Endothelial cell (in vitro differentiated cells): Measurements from ENCODE around the gene OPALIN. TPM values are rescaled to one million over a fixed set of nuclear protein-coding genes. Genes with fewer than 3 reads are reported as not detected.
A peak's percentile ranks its signal among the peaks of the same experiment; 100 is the strongest.

Source experiments
- DNase-seq: peaks from one replicate; pipeline ENCODE4 v3.0.0; 2021; ENCODE audit warnings: low spot score
- H3K27ac Mint-ChIP-seq: one replicate; pipeline ENCODE4 v1.8.0; 2021; ENCODE audit warnings: mixed read lengths, inconsistent platforms; ENCODE audit not compliant: unreplicated experiment
- H3K27me3 Mint-ChIP-seq: one replicate; pipeline ENCODE4 v1.8.0; 2021; ENCODE audit warnings: mild to moderate bottlenecking, moderate library complexity, mixed read lengths, inconsistent platforms; ENCODE audit not compliant: unreplicated experiment
- H3K36me3 Mint-ChIP-seq: one replicate; pipeline ENCODE4 v1.8.0; 2021; ENCODE audit warnings: mild to moderate bottlenecking, low read depth, mixed read lengths, inconsistent platforms; ENCODE audit not compliant: unreplicated experiment
- H3K4me1 Mint-ChIP-seq: one replicate; pipeline ENCODE4 v1.8.0; 2021; ENCODE audit warnings: mild to moderate bottlenecking, mixed read lengths, inconsistent platforms; ENCODE audit not compliant: unreplicated experiment
- H3K4me3 Mint-ChIP-seq: one replicate; pipeline ENCODE4 v1.8.0; 2021; ENCODE audit warnings: mild to moderate bottlenecking, mixed read lengths, inconsistent platforms; ENCODE audit not compliant: unreplicated experiment
- H3K9me3 Mint-ChIP-seq: one replicate; pipeline ENCODE4 v1.8.0; 2021; ENCODE audit warnings: mixed read lengths, inconsistent platforms; ENCODE audit not compliant: unreplicated experiment
- total RNA-seq: library from RNA; stranded (reverse); fragmentation: NEBNext Ultra II Directional; extraction: Animal tissue kit (Norgen Biotek cat#: 25700); gene quantifications from one replicate; pipeline ENCODE4 v1.2.1, GENCODE V29; 2021; ENCODE audit not compliant: unreplicated experiment
- TF ChIP-seq, protein P1 (sequence below): fragments of 200-600 bp; sonication (generic); IDR thresholded peaks from one replicate; pipeline ENCODE4 v1.5.0; 2021; ENCODE audit warnings: antibody characterized with exemption; ENCODE audit not compliant: unreplicated experiment

The OPALIN gene
- total RNA-seq, 1 donor from 2014 or later = not detected

DNA sequence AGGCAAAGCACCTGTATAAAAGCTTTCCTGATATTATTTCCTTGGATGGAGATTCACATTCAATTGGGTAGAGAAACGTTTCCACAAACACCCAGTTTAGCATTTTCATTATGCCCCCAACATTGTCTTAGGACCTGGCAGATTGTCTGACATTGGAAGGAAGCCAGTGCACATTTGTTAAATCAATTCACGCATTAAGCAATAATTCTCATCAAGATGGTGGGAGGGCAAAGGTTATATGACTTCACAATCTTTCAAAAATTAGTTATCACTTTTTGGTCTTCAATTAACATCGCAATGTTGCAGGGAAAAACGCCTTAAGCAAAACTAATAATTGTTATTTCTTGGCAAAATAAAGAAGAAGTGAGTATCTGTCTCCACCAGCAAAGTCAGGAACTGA is 16.4 kb downstream of the OPALIN start:
- DNase-seq = no peak
- H3K4me1 Mint-ChIP-seq = peaks cover 4% of the 10 kb centered on the region
- no peaks in the 10 kb centered on the region for H3K27me3 Mint-ChIP-seq
- peaks cover 5% of the 10 kb centered on the region for H3K9me3 Mint-ChIP-seq
- no peak overlapping the region for H3K4me3 Mint-ChIP-seq
- TF ChIP-seq, protein P1, sequence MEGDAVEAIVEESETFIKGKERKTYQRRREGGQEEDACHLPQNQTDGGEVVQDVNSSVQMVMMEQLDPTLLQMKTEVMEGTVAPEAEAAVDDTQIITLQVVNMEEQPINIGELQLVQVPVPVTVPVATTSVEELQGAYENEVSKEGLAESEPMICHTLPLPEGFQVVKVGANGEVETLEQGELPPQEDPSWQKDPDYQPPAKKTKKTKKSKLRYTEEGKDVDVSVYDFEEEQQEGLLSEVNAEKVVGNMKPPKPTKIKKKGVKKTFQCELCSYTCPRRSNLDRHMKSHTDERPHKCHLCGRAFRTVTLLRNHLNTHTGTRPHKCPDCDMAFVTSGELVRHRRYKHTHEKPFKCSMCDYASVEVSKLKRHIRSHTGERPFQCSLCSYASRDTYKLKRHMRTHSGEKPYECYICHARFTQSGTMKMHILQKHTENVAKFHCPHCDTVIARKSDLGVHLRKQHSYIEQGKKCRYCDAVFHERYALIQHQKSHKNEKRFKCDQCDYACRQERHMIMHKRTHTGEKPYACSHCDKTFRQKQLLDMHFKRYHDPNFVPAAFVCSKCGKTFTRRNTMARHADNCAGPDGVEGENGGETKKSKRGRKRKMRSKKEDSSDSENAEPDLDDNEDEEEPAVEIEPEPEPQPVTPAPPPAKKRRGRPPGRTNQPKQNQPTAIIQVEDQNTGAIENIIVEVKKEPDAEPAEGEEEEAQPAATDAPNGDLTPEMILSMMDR = no peak
- H3K27ac Mint-ChIP-seq = no peak overlapping the region
- peaks cover 4% of the 10 kb centered on the region for H3K36me3 Mint-ChIP-seq

DNA sequence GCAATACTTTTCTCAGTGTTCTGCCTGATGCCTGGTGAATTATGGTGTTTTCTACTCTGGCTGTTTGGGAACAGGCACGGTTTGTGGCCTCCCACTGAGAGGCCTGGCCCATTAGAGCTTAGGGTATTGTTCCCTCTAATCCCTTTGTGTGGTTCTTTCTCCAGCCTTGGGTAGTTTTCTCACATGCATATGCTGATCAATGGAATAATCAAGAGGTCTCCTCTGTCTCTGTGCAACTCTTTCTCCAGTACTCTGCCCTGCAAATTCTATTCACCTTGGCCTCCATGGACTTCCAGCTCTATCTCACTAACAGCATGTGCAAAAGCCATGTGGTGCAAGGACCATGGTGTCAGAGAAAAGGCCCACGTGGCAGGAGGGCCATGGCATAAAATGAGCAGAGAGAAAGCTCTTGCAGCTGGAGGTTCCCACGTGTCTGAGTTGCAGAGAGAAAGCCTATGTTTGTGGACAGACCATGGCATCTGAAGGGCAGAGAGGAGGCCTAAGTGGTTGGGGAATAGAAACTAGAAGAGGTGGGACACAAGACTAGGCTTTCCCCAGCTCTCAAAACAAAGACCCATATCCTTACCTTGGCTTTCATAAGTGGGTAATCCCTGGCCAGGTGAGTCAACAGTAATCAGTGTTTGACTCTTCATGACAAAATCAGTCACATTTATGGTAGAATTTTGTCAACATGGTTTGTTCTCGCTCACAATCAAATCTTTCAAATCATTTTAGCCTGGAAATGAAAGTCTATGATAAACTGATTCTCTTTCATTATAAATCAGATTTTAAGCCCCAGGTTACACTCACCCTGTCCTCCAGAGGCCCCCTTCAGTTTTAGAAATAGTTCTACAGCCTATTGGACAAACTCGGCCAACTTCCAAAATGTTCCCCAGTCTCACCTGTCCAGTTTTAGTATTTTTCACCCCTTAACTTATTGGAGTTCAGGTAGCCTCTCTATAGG is 17.3 kb downstream of the OPALIN start:
- H3K27me3 Mint-ChIP-seq = no peaks in the 10 kb centered on the region
- peaks cover 4% of the 10 kb centered on the region for H3K4me1 Mint-ChIP-seq
- H3K36me3 Mint-ChIP-seq = peaks cover 4% of the 10 kb centered on the region
- TF ChIP-seq, protein P1 = no peak
- no peak for DNase-seq
- no peak overlapping the region for H3K27ac Mint-ChIP-seq
- peaks cover 5% of the 10 kb centered on the region for H3K9me3 Mint-ChIP-seq
- H3K4me3 Mint-ChIP-seq = no peak overlapping the region

DNA sequence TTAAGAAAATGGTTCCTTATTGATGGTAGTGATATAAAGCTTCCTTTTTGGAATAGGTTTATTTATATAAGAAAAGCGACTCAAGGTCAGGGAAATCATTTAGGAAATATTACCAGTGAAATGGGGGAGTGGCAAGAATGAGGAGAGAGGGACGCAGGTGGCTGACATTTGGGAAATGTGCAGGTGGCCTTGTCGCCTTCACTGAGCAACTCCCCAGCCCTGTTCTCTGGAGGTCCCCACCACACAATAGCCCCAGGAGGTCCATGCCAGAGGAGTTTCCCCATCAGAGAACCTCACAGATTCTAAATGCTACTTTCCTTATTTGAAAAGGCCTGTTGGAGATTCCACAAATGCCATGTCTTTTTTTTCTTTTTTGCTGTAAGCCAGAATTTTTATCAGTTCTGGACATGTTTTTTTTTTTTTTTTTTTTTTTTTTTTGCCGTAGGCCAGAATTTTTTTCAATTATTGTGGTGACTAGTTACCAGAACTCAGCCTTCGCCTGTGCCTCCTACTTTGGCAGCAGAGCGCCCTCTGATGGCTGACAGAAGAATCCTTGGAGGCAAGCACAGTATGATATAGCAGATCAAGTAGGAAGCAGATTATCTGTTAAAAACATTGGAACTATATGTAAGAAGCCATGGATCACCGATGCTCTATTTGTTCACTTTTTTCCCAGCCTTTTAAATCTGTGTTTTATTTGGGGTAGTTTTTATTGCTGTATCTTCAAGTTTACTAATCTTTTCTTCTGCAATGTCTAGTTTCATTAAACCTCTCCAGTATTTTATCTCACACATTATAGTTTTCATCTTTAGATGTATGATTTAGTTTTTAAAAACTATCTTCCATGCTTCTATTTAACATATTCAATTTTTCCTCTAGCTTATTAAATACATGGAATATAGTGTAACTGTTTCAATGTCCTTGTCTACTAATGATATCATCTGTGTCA is 18.6 kb downstream of the OPALIN start:
- Mint-ChIP-seq H3K27me3 (no peaks in the 10 kb centered on the region), H3K36me3 (peaks cover 4% of the 10 kb centered on the region), H3K4me1 (peaks cover 4% of the 10 kb centered on the region), H3K27ac (no peak overlapping the region), H3K9me3 (peaks cover 5% of the 10 kb centered on the region), H3K4me3 (no peak overlapping the region)
- TF ChIP-seq, protein P1 = peak; percentile 54
- peak; percentile 77 for DNase-seq

DNA sequence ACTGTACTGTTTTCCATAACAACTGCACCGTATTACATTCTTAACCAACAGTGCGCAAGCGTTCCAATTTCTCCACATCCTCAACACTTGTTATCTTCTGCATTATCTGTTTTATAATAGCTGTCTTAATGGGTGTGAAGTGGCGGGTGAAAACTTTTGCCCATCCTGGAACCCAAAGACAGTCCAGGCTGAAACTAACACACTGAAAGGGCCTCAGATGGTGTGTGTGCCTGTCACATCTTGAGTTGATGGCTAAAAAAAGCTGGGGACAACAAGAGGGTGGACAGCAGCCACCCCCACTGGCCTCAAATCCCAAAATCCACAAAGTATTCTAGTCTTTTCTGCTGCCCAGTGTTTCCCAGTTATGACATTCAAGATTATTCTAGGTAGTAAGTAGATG is 19.4 kb downstream of the OPALIN start:
- DNase-seq = no peak
- Mint-ChIP-seq H3K4me1 (peaks cover 2% of the 10 kb centered on the region), H3K36me3 (no peaks in the 10 kb centered on the region), H3K9me3 (peaks cover 4% of the 10 kb centered on the region), H3K4me3 (no peak overlapping the region), H3K27ac (no peak overlapping the region), H3K27me3 (no peaks in the 10 kb centered on the region)
- TF ChIP-seq, protein P1 = no peak
